Cortex of kidney (tissue), 1 donor: ENCODE data around the gene GAP43.

Source experiments
- DNase-seq: peaks from one replicate; lab custom pipeline; 2025; lab: John Stamatoyannopoulos, UW

Gene GAP43

DNA sequence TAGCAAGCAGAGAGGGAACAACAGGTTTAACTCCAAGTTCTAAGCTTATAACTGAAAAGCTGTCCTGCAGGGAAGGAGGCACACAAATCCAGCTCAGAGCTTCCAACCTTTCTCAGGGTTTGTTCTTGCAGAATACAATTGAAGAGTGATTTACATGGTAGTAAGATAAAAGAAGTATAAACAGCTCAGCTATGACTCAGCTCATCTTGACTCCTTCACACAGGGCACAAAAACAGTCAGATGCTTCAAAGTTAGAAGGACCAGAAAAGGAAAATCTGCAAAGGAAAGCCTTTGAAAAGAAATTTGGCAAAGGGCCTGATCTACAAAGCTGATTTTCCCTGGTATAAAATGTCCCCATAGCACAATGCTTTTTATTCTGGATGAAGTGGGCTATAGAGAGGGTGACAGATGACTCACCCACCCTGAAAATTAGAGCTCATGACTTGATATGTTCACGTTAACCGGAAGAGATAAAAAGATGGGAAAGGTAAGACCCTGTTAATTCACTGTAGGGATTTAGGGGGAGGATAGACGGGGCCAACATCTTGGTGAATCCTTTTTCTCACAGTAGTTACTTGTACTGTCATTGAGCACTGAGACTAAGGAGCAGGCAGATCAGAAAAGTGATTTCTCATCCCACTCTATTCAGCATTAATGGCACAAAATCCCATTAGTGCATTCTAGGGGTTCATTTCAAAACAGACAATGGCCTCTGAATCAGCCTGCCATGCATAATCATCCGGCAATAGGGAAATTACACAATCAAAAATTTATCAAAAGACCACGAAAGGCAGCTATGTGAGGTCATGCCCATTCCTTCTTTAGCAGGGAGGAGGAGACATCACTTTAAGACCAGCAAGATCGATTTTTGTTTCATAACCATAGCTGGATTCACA lies 143.5 kb downstream of the GAP43 start:
- no peak for DNase-seq

DNA sequence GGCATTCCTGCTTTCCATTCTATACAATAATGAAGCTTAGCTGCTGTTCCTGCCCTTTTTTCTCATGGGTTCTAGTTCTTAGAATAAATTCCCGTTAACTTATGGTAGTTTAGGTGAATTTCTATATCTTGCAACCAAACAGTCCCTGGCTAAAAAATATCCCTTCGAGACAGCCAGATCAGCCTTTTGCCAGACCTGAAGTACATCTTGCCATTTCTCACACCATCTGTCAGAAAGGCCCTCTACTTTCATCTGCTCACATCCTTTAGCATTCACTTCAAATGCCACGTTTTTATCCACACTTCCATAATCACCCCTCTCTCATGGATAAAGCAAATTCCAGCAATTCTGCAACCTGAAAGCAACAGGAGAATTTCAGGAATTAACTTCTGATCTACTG lies 145.4 kb downstream of the GAP43 start:
- no peak for DNase-seq
